ENCODE results near the gene RNU5D-1.
"Not testable (repeated sequence)": the region's sequence is repeated elsewhere in the genome, so short reads cannot be mapped to it uniquely, and the experiment has no call there.

Gene RNU5D-1

DNA sequence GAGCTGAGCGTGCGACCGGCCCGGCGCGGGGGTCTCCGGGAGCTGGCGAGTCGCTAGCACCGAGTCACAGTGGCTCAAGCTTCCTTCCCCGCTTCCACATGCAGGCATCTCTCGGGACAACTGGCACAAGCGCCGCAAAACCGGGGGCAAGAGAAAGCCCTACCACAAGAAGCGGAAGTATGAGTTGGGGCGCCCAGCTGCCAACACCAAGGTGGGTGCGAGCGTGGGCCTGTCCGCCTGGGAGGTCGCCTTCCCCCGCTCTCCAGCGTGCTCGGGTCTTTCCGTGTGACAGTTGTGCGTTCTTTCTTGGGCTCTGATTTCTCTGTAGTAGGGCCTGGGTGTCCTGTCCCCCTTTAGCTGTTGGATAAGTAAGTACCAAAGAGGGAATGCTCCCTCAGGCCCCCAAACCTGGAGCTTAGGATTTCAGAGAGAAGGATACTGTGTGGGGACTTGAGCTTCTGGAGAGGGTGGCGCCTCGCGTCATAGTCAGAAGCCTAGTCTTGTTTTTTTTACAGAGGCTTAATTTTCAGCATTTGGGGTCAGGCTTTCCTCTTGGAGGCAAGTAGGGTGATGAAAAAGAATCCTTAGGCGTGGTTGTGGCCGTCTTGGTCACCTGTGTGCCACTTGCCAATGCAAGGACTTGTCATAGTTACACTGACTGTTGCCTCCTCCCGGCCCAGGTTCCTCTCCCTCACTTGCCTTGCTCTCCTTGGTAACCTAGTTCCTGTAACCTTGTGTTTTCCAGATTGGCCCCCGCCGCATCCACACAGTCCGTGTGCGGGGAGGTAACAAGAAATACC is 45.2 kb upstream of the RNU5D-1 start:
- Histone ChIP-seq H3K27ac (ENCODE audit: low read depth, low read length, poor library complexity, severe bottlenecking) (peak overlapping the region; percentile 82), H3K9ac (ENCODE audit: low read length) (peak overlapping the region; percentile 94), H4K20me1 (ENCODE audit: insufficient read depth, low read length) (no peaks in the 10 kb centered on the region), H3K9me2 (ENCODE audit: low read depth, low read length) (no peaks in the 10 kb centered on the region), H3K27me3 (ENCODE audit: insufficient read depth, low read length) (no peaks in the 10 kb centered on the region), H3K4me3 (ENCODE audit: low read depth, low read length, poor library complexity, severe bottlenecking) (peak overlapping the region; percentile 92), H3F3A (ENCODE audit: insufficient read depth, low read length) (peaks cover 10% of the 10 kb centered on the region; the same call in 1 of the 2 replicates), H2AFZ (ENCODE audit: low read length) (no peak overlapping the region), H3K79me2 (ENCODE audit: insufficient read depth, low read length) (peaks cover 16% of the 10 kb centered on the region), H3K9me3 (ENCODE audit: low read length) (no peaks in the 10 kb centered on the region), H3K4me2 (ENCODE audit: low read length) (peak overlapping the region; percentile 84), H3K36me3 (ENCODE audit: insufficient read depth, low read length) (peaks cover 55% of the 10 kb centered on the region), H3K4me1 (ENCODE audit: insufficient read depth, low read length, severe bottlenecking) (peaks cover 30% of the 10 kb centered on the region)
- TF ChIP-seq, protein P1, sequence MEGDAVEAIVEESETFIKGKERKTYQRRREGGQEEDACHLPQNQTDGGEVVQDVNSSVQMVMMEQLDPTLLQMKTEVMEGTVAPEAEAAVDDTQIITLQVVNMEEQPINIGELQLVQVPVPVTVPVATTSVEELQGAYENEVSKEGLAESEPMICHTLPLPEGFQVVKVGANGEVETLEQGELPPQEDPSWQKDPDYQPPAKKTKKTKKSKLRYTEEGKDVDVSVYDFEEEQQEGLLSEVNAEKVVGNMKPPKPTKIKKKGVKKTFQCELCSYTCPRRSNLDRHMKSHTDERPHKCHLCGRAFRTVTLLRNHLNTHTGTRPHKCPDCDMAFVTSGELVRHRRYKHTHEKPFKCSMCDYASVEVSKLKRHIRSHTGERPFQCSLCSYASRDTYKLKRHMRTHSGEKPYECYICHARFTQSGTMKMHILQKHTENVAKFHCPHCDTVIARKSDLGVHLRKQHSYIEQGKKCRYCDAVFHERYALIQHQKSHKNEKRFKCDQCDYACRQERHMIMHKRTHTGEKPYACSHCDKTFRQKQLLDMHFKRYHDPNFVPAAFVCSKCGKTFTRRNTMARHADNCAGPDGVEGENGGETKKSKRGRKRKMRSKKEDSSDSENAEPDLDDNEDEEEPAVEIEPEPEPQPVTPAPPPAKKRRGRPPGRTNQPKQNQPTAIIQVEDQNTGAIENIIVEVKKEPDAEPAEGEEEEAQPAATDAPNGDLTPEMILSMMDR (IDR thresholded peaks at IDR 0.05; ENCODE audit: low read length): no peak
- TF ChIP-seq EZH2 (IDR thresholded peaks at IDR 0.05; ENCODE audit: borderline replicate concordance, low read length): no peak

DNA sequence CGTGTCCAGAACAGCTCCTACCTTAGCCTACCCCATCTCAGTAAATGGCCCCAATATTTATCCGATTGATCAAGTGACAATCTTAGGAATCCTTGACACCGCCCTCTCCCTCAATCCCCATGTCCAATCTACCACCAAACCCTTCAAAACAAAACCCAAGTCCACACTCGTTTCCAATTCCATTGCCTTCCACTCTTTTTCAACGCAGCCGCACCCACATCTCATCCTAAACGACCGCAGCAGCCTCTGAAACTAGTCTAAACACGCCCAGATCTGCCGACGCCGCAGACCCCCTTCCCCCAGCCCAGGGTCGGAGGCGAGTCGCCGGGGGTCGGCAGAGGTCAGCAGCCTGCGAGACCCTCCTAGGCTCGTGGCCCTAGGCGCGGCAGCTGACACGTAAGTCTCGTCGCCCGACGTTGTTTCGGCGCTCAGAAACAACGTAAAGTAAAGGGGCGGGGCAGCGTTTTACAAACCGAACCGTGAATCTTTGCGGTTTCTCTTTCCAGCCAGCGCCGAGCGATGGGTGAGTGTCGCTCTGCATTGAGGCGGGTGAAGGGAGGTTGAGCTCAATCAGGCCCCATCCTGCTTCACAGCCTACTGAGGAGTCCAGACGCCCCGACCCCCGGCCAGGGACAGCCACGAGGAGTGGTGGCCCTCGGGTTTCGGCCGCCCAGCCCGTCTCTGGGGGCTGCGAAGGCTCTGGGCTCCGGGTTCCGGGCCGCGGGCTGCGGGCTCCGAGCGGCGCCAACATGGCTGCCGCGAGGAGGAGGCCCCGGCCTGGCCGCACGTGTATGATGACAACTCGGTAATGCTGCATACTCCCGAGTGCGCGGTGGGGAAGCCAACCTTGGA is 44.3 kb upstream of the RNU5D-1 start, which contains the start of gene RPS8:
Gene RPS8 (plus strand): TSS at position 463 of the 852 bp plus-strand sequence. CDS start 57 bp downstream, at position 520.
- H3K4me3 ChIP-seq (ENCODE audit: low read depth, low read length, poor library complexity, severe bottlenecking): peak within 1 kb of the TSS; percentile 92
- H3K79me2 ChIP-seq (ENCODE audit: insufficient read depth, low read length): peaks cover 16% of the 10 kb centered on the region
- peaks cover 47% of the 10 kb centered on the region for H3K36me3 ChIP-seq (ENCODE audit: insufficient read depth, low read length)
- H3K27ac ChIP-seq (ENCODE audit: low read depth, low read length, poor library complexity, severe bottlenecking): peak within 1 kb of the TSS; percentile 82
- H3K27me3 ChIP-seq (ENCODE audit: insufficient read depth, low read length): no peaks in the 10 kb centered on the region
- no peaks in the 10 kb centered on the region for H3K9me3 ChIP-seq (ENCODE audit: low read length)
- H3K9me2 ChIP-seq (ENCODE audit: low read depth, low read length): no peaks in the 10 kb centered on the region
- H3K4me1 ChIP-seq (ENCODE audit: insufficient read depth, low read length, severe bottlenecking): peaks cover 36% of the 10 kb centered on the region
- peaks cover 10% of the 10 kb centered on the region; the same call in 1 of the 2 replicates for H3F3A ChIP-seq (ENCODE audit: insufficient read depth, low read length)
- H4K20me1 ChIP-seq (ENCODE audit: insufficient read depth, low read length): no peaks in the 10 kb centered on the region
- TF ChIP-seq EZH2 (IDR thresholded peaks at IDR 0.05; ENCODE audit: borderline replicate concordance, low read length): no peak
- TF ChIP-seq, protein P1 (IDR thresholded peaks at IDR 0.05; ENCODE audit: low read length): no peak
- H2AFZ ChIP-seq (ENCODE audit: low read length): no peak within 1 kb of the TSS
- H3K9ac ChIP-seq (ENCODE audit: low read length): peak within 1 kb of the TSS; percentile 94
- H3K4me2 ChIP-seq (ENCODE audit: low read length): peak within 1 kb of the TSS; percentile 89

DNA sequence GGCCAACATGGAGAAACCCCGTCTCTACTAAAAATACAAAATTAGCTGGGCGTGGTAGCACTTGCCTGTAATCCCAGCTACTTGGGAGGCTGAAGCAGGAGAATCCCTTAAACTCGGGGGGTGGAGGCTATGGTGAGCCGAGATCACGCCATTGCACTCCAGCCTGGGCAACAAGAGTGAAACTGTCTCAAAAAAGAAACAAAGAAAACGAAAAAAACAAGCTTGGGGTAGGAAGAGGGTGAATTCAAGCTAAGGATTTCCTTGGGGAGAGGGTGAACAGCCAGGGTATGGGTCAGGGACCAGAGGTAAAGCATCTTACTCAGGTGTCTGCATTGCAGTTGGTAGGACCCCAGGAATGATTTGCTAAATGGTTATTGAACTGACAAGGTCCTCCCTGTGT is 35.5 kb upstream of the RNU5D-1 start:
- H3K4me2 ChIP-seq (ENCODE audit: low read length); H3K27me3 ChIP-seq (ENCODE audit: insufficient read depth, low read length); H3K27ac ChIP-seq (ENCODE audit: low read depth, low read length, poor library complexity, severe bottlenecking); H4K20me1 ChIP-seq (ENCODE audit: insufficient read depth, low read length); H3F3A ChIP-seq (ENCODE audit: insufficient read depth, low read length); H3K9ac ChIP-seq (ENCODE audit: low read length); H3K9me3 ChIP-seq (ENCODE audit: low read length); H3K4me1 ChIP-seq (ENCODE audit: insufficient read depth, low read length, severe bottlenecking); H3K4me3 ChIP-seq (ENCODE audit: low read depth, low read length, poor library complexity, severe bottlenecking); H3K9me2 ChIP-seq (ENCODE audit: low read depth, low read length); H2AFZ ChIP-seq (ENCODE audit: low read length); H3K79me2 ChIP-seq (ENCODE audit: insufficient read depth, low read length): not testable (repeated sequence)
- peaks cover 73% of the 10 kb centered on the region for H3K36me3 ChIP-seq (ENCODE audit: insufficient read depth, low read length)

Data from OCI-LY1 (cell line).